Astrocyte (in vitro differentiated cells and primary cell): ENCODE measurements around the gene ITPKB. TPM values are rescaled to one million over a fixed set of nuclear protein-coding genes. Genes with fewer than 3 reads are reported as not detected.

Experiments
- DNase-seq: peaks from one replicate; pipeline ENCODE4 v3.0.0-alpha.2; 2010; ENCODE audit warnings: low read depth
- FAIRE-seq: peaks from 2 replicates; lab custom pipeline; 2011; peaks lifted over from hg19 to GRCh38; lab: Jason Lieb, UNC
- H2AFZ ChIP-seq: 2 replicates; pipeline ENCODE4 v1.6.0; 2012; ENCODE audit warnings: low read depth, low read length, inconsistent platforms
- H3K27ac ChIP-seq: 2 replicates; pipeline ENCODE4 v1.5.1; 2011; ENCODE audit warnings: low read depth, low read length, inconsistent platforms
- H3K27me3 ChIP-seq: 2 replicates; pipeline ENCODE4 v1.6.0; 2011; ENCODE audit warnings: low read length, inconsistent platforms; ENCODE audit not compliant: insufficient read depth
- H3K36me3 ChIP-seq: 2 replicates; pipeline ENCODE4 v1.5.1; 2011; ENCODE audit warnings: low read length, inconsistent platforms; ENCODE audit not compliant: insufficient read depth
- H3K4me1 ChIP-seq: 2 replicates; pipeline ENCODE4 v1.5.1; 2011; ENCODE audit warnings: low read length, inconsistent platforms; ENCODE audit not compliant: insufficient read depth
- H3K4me2 ChIP-seq: 2 replicates; pipeline ENCODE4 v1.6.0; 2012; ENCODE audit warnings: low read length, inconsistent platforms
- H3K4me3 ChIP-seq: 2 replicates; pipeline ENCODE4 v1.5.1; 2011; ENCODE audit warnings: low read depth, mild to moderate bottlenecking, low read length, inconsistent platforms; ENCODE audit not compliant: insufficient read depth
- H3K79me2 ChIP-seq: 2 replicates; pipeline ENCODE4 v1.6.0; 2012; ENCODE audit warnings: mild to moderate bottlenecking, low read length, inconsistent platforms; ENCODE audit not compliant: insufficient read depth
- H3K9ac ChIP-seq: 2 replicates; pipeline ENCODE4 v1.6.0; 2012; ENCODE audit warnings: mild to moderate bottlenecking, low read length, inconsistent platforms
- H3K9me3 ChIP-seq: 2 replicates; pipeline ENCODE4 v1.5.1; 2012; ENCODE audit warnings: low read depth, mild to moderate bottlenecking, low read length, inconsistent platforms; ENCODE audit not compliant: insufficient read depth
- H4K20me1 ChIP-seq: 2 replicates; pipeline ENCODE4 v1.6.0; 2012; ENCODE audit warnings: low read length, inconsistent platforms; ENCODE audit not compliant: insufficient read depth
- H3K27ac Mint-ChIP-seq: one replicate; pipeline ENCODE4 v1.8.0; 2021; ENCODE audit warnings: mild to moderate bottlenecking, mixed read lengths; ENCODE audit not compliant: unreplicated experiment
- H3K27me3 Mint-ChIP-seq: one replicate; pipeline ENCODE4 v1.8.0; 2021; ENCODE audit warnings: low read depth, mixed read lengths; ENCODE audit not compliant: unreplicated experiment
- H3K36me3 Mint-ChIP-seq: one replicate; pipeline ENCODE4 v1.8.0; 2021; ENCODE audit warnings: low read depth, mixed read lengths; ENCODE audit not compliant: unreplicated experiment
- H3K4me1 Mint-ChIP-seq: one replicate; pipeline ENCODE4 v1.8.0; 2021; ENCODE audit warnings: low read depth, mixed read lengths; ENCODE audit not compliant: unreplicated experiment
- H3K4me3 Mint-ChIP-seq: one replicate; pipeline ENCODE4 v1.8.0; 2021; ENCODE audit warnings: mild to moderate bottlenecking, moderate library complexity, mixed read lengths; ENCODE audit not compliant: unreplicated experiment
- H3K9me3 Mint-ChIP-seq: one replicate; pipeline ENCODE4 v1.8.0; 2021; ENCODE audit warnings: mild to moderate bottlenecking, mixed read lengths; ENCODE audit not compliant: unreplicated experiment
- EZH2 ChIP-seq: IDR thresholded peaks from 2 replicates; pipeline ENCODE4 v1.6.1; 2012; ENCODE audit warnings: mild to moderate bottlenecking, low read length, inconsistent platforms; ENCODE audit not compliant: insufficient read depth
- total RNA-seq: library from RNA; stranded (reverse); gene quantifications from 2 replicates; pipeline ENCODE4 v1.2.1, GENCODE V29; 2021
- TF ChIP-seq, protein P1 (sequence below): IDR thresholded peaks from 2 replicates; pipeline ENCODE4 v1.5.1; 2011; ENCODE audit warnings: low read depth, mild to moderate bottlenecking, inconsistent platforms, low read length, moderate library complexity; ENCODE audit not compliant: insufficient read depth

Gene ITPKB
- total RNA-seq, 1 donor from 2014 or later = 10.5 TPM

DNA sequence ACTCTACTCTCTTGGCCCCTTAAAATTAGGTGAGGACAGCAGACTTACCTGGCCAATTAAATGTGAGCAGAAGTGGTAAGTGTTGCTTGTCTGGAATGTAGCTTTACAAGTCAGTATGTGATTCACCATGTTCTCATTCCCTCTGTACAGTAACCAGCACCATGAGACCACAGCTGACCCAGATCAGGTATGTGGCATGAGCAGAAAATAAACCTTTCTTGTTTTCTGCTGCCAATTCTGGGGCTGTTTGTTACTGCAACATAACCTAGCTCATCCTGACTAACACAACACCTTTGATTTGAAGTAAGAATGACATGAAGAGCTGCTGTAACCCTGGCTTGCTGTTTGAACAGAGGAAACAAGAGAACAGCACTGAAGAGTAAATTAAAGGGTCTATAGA is 24.9 kb downstream of the ITPKB start:
- Mint-ChIP-seq H3K27me3 (no peaks in the 10 kb centered on the region), H3K27ac (no peak overlapping the region), H3K36me3 (peaks cover 5% of the 10 kb centered on the region), H3K4me3 (no peak overlapping the region), H3K9me3 (no peaks in the 10 kb centered on the region), H3K4me1 (peaks cover 22% of the 10 kb centered on the region)
- H3K36me3 ChIP-seq = no peaks in the 10 kb centered on the region
- no peaks in the 10 kb centered on the region for H3K9me3 ChIP-seq
- H3K79me2 ChIP-seq = no peaks in the 10 kb centered on the region
- H3K27me3 ChIP-seq = no peaks in the 10 kb centered on the region
- H3K4me3 ChIP-seq = no peak overlapping the region
- no peak for DNase-seq
- H3K27ac ChIP-seq = no peak overlapping the region
- FAIRE-seq = no peak
- no peak for TF ChIP-seq EZH2
- TF ChIP-seq, protein P1, sequence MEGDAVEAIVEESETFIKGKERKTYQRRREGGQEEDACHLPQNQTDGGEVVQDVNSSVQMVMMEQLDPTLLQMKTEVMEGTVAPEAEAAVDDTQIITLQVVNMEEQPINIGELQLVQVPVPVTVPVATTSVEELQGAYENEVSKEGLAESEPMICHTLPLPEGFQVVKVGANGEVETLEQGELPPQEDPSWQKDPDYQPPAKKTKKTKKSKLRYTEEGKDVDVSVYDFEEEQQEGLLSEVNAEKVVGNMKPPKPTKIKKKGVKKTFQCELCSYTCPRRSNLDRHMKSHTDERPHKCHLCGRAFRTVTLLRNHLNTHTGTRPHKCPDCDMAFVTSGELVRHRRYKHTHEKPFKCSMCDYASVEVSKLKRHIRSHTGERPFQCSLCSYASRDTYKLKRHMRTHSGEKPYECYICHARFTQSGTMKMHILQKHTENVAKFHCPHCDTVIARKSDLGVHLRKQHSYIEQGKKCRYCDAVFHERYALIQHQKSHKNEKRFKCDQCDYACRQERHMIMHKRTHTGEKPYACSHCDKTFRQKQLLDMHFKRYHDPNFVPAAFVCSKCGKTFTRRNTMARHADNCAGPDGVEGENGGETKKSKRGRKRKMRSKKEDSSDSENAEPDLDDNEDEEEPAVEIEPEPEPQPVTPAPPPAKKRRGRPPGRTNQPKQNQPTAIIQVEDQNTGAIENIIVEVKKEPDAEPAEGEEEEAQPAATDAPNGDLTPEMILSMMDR = no peak
- H4K20me1 ChIP-seq = peaks cover 5% of the 10 kb centered on the region
- H2AFZ ChIP-seq = no peak overlapping the region
- no peak overlapping the region for H3K9ac ChIP-seq
- peaks cover 8% of the 10 kb centered on the region for H3K4me1 ChIP-seq
- H3K4me2 ChIP-seq = no peak overlapping the region

DNA sequence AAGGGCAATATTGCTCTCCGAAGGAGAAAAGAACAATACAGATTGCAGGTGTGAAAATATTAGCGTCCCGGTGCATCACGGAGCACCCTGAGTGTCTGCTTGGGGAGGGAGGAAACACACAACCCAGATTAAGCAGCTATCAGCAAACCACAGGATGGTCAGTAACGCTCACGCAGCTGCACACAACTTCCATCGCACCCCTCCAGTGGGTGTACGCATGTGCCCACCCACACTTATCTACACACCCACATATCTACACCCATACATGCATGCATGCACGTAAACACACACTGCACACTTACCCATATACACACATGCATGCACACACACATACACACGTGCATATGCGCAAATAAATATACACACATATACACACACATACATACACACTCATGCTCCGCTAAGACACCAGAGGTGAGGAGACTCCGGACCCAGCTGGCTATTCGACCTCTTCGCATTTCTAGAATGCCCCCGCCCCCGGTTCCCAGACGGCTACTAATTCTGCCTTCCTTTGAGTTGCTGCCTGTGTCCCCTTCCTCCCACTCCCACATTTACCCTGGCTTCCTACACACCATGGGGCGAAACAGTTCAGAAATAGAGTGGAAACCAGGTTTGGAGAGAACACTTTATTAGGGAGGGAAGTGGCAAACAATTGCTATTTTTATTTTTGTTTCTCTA is 26.2 kb downstream of the ITPKB start:
- H4K20me1 ChIP-seq = peaks cover 5% of the 10 kb centered on the region
- no peaks in the 10 kb centered on the region for H3K36me3 ChIP-seq
- H3K4me3 ChIP-seq = no peak overlapping the region
- no peaks in the 10 kb centered on the region for H3K9me3 ChIP-seq
- Mint-ChIP-seq H3K27ac (no peak overlapping the region), H3K9me3 (no peaks in the 10 kb centered on the region), H3K27me3 (no peaks in the 10 kb centered on the region), H3K4me1 (peaks cover 31% of the 10 kb centered on the region), H3K4me3 (no peak overlapping the region), H3K36me3 (peaks cover 5% of the 10 kb centered on the region)
- DNase-seq (no peak), FAIRE-seq (no peak)
- TF ChIP-seq, protein P1 = no peak
- no peak for TF ChIP-seq EZH2
- no peak overlapping the region for H2AFZ ChIP-seq
- H3K9ac ChIP-seq = no peak overlapping the region
- H3K79me2 ChIP-seq = no peaks in the 10 kb centered on the region
- H3K4me1 ChIP-seq = peaks cover 16% of the 10 kb centered on the region
- H3K27ac ChIP-seq = no peak overlapping the region
- H3K4me2 ChIP-seq = no peak overlapping the region
- H3K27me3 ChIP-seq = no peaks in the 10 kb centered on the region

DNA sequence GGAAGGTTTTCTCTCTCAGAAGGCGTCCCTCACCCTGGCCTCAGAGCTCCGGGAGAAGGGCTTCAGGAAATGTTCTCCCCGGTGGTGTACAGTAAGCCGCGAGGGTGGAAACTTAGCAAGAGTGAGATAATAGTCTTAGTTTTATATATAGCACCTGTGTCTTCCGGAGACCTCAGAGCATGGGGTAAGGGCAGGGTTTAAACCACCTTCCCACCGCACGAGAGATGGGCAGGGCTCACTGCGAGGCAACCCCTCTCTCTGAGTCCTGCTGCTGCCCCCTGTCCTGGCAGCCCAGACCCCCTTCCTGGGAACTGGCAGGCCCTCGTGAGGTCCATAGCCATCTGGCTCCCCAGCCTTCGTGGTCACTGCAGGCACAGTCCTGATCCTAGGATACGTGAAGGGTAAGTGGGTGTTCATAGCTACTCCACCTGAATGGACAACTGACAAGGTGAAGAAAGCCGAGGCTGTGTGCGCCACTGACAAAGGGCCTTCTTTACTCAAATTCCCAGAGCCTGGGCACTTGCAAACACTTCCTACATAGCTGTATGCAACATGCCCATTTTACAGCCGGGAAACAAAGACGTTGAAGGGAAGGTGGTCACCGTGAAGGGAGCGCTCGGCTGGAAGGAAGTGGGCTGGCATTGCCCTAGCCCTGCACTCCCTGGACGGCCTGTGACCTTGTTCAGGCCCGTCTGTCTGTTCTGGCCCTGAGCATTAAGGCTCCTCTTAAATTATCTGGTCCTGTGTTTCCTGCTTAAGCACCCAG is 26.9 kb downstream of the ITPKB start:
- H3K27me3 Mint-ChIP-seq = no peaks in the 10 kb centered on the region

More for the DNA sequence above, 26.9 kb downstream of the ITPKB start:
- no peaks in the 10 kb centered on the region for H3K79me2 ChIP-seq
- no peak overlapping the region for H3K4me2 ChIP-seq
- DNase-seq (no peak), FAIRE-seq (no peak)
- TF ChIP-seq, protein P1 = no peak
- TF ChIP-seq EZH2 = no peak
- Mint-ChIP-seq H3K27ac (no peak overlapping the region), H3K9me3 (no peaks in the 10 kb centered on the region), H3K4me1 (peaks cover 30% of the 10 kb centered on the region), H3K36me3 (peaks cover 5% of the 10 kb centered on the region), H3K4me3 (no peak overlapping the region)
- H4K20me1 ChIP-seq = peaks cover 5% of the 10 kb centered on the region
- H3K36me3 ChIP-seq = no peaks in the 10 kb centered on the region
- no peaks in the 10 kb centered on the region for H3K27me3 ChIP-seq
- peaks cover 11% of the 10 kb centered on the region for H3K4me1 ChIP-seq
- no peak overlapping the region for H3K27ac ChIP-seq
- H3K4me3 ChIP-seq = no peak overlapping the region
- no peak overlapping the region for H3K9ac ChIP-seq
- H3K9me3 ChIP-seq = no peaks in the 10 kb centered on the region
- H2AFZ ChIP-seq = no peak overlapping the region
